ENCODE data around the gene LRRC25. TPM values are rescaled to one million over a fixed set of nuclear protein-coding genes. Genes with fewer than 3 reads are reported as not detected.

The LRRC25 gene
- total and polyA plus RNA-seq, 3 experiments from 2014 or later = 0.26 to 0.31 TPM; not detected in 1

DNA sequence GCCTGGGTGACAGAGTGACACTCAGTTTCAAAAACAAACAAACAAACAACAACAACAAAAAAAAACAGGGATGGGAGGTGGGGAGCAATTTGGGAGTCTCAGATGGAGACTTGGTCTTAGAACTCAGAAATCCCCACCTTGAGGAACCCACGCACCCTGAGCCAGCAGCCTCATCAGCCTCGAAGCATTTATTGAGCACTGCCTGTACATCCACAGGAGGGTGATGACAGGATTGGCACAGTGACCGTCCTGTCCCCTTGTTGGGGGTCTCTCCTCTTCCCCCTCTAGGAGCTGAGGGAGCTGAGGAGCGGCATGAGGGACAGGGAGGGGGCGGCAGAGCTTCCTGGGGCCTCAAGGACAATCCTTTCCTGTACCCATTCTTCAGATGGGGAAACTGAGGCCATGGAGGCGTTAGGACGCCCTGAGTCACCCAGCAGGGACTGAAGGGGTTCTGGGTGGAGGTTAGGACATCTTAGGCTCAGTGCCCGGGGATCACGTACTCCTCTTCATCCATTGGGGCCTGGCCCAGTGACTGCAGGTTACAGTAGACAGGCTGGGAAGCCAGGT, 5.8 kb downstream of the LRRC25 start:
- CTCF ChIA-PET = interaction anchor here (1.6 to 4.7 kb wide), 3 partner anchors 20 to 112 kb away, joined by 5 to 100 read pairs (median 34); partner anchors contain the start of genes JUND and SSBP4
- H3K9me3 Mint-ChIP-seq = no peaks in the 10 kb centered on the region
- H3K4me1 Mint-ChIP-seq = peaks cover 5 to 13% (median 11%) of the 10 kb centered on the region in 3 donors
- H3K27me3 Mint-ChIP-seq = peaks cover 10 to 23% of the 10 kb centered on the region in 2 donors
- POLR2A ChIA-PET = no interaction called here
- Histone ChIP-seq H3K27me3 (ENCODE audit: insufficient read depth, low read length, poor library complexity, severe bottlenecking) (peaks cover 13% of the 10 kb centered on the region), H3K27ac (ENCODE audit: low read depth, low read length) (no peak overlapping the region), H3K36me3 (ENCODE audit: insufficient read depth, low read length) (no peaks in the 10 kb centered on the region), H3K4me1 (ENCODE audit: insufficient read depth, low read length) (no peaks in the 10 kb centered on the region), H3K9me3 (ENCODE audit: low read length) (no peaks in the 10 kb centered on the region), H3K4me3 (ENCODE audit: low read length) (no peak overlapping the region)
- H3K27ac Mint-ChIP-seq = no peak overlapping the region
- H3K4me3 Mint-ChIP-seq = no peak overlapping the region
- peaks cover 0 to 3% (median 0%) of the 10 kb centered on the region in 3 donors for H3K36me3 Mint-ChIP-seq
- no peak for DNase-seq

DNA sequence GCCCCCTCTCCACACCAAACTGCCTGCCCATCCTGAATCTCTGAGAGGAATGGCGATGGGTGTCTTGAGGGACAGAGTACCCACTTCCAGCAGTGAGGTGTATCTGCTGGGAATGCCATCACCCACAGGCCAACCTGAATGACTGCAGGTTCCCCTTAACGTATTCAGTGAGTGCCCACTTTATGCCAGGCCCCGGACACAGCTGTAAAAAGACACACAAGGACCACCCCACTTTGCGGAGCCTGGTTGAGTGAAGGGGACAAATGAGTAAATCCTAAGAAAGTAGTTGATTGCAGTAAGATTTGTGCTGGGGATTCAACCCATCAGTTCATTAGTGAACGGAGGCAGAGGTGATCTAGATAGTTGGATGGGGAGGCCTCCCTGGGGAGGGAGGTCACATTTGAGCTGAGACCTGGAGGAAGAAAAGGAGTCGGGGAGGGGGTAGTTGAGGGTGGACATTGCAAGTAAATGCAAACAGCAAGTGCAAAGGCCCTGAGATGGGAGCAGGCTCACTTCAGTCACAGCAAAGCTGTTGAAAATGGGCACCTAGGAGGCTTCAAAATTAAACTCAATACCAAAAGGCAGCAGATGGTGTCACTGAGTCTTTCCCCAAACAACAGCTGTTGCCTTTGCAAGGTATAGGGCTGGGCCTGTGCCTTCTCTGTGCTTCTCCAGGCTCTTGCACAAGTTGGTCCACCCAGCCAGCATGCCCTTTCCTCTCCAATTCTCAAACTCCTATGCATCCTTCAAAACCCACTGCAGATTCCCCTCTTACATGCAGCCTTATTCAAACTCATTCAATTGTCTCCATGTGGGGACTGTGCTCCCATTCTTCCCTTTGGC, 7.1 kb downstream of the LRRC25 start:
- no peak overlapping the region for H3K4me3 ChIP-seq (ENCODE audit: low read length)
- no peak overlapping the region for H3K27ac ChIP-seq (ENCODE audit: low read depth, low read length)
- H3K36me3 Mint-ChIP-seq = peaks cover 0 to 3% (median 0%) of the 10 kb centered on the region in 3 donors
- no peaks in the 10 kb centered on the region for H3K36me3 ChIP-seq (ENCODE audit: insufficient read depth, low read length)
- peak overlapping the region in 1 of 8 donors; percentile 76 for H3K27ac Mint-ChIP-seq
- ChIA-PET CTCF (interaction anchor here (0.8 to 4.7 kb wide), 4 partner anchors 24 to 110 kb away, joined by 3 to 100 read pairs (median 22); partner anchors contain the start of genes JUND and SSBP4), POLR2A (interaction anchor here (0.6 kb wide), 1 partner anchor 60 kb away, joined by 4 read pairs; no protein-coding TSS in a partner anchor)
- H3K9me3 ChIP-seq (ENCODE audit: low read length) = no peaks in the 10 kb centered on the region
- H3K9me3 Mint-ChIP-seq = no peaks in the 10 kb centered on the region
- no peak for DNase-seq
- peaks cover 5 to 13% (median 11%) of the 10 kb centered on the region in 3 donors for H3K4me1 Mint-ChIP-seq
- H3K27me3 Mint-ChIP-seq = peaks cover 8 to 33% of the 10 kb centered on the region in 2 donors
- peak overlapping the region in 1 of 7 donors; percentile 16 for H3K4me3 Mint-ChIP-seq
- no peaks in the 10 kb centered on the region for H3K4me1 ChIP-seq (ENCODE audit: insufficient read depth, low read length)
- peaks cover 22% of the 10 kb centered on the region for H3K27me3 ChIP-seq (ENCODE audit: insufficient read depth, low read length, poor library complexity, severe bottlenecking)

DNA sequence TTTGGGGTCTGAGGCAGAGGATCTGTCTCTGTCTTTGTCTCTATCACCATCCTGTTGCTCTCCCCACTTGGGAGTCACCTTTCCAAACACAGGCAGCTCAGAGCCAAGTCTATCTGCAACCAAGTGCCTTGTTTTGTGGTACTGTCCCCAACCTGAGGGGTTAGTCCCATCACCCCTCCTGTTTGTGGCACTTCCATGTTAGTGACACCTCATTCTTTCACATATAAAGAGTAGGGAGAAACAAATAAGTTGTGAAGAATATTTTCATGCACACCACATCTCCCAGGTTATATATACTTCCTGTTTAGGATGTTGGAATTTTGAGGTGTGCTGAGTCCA, 7.7 kb downstream of the LRRC25 start:
- ChIA-PET CTCF (interaction anchor here (1.2 to 4.7 kb wide), 6 partner anchors 8 to 110 kb away, joined by 3 to 100 read pairs (median 9); partner anchors contain the start of genes JUND and SSBP4), POLR2A (no interaction called here)
- Mint-ChIP-seq H3K27me3 (peaks cover 14 to 37% of the 10 kb centered on the region in 2 donors), H3K4me1 (peaks cover 5 to 13% (median 11%) of the 10 kb centered on the region in 3 donors), H3K36me3 (peaks cover 0 to 3% (median 0%) of the 10 kb centered on the region in 3 donors), H3K4me3 (peak overlapping the region in 1 of 7 donors; percentile 33), H3K27ac (no peak overlapping the region), H3K9me3 (no peaks in the 10 kb centered on the region)
- DNase-seq = no peak
- Histone ChIP-seq H3K27ac (ENCODE audit: low read depth, low read length) (no peak overlapping the region), H3K36me3 (ENCODE audit: insufficient read depth, low read length) (no peaks in the 10 kb centered on the region), H3K4me1 (ENCODE audit: insufficient read depth, low read length) (no peaks in the 10 kb centered on the region), H3K4me3 (ENCODE audit: low read length) (no peak overlapping the region), H3K9me3 (ENCODE audit: low read length) (no peaks in the 10 kb centered on the region), H3K27me3 (ENCODE audit: insufficient read depth, low read length, poor library complexity, severe bottlenecking) (peaks cover 22% of the 10 kb centered on the region)

DNA sequence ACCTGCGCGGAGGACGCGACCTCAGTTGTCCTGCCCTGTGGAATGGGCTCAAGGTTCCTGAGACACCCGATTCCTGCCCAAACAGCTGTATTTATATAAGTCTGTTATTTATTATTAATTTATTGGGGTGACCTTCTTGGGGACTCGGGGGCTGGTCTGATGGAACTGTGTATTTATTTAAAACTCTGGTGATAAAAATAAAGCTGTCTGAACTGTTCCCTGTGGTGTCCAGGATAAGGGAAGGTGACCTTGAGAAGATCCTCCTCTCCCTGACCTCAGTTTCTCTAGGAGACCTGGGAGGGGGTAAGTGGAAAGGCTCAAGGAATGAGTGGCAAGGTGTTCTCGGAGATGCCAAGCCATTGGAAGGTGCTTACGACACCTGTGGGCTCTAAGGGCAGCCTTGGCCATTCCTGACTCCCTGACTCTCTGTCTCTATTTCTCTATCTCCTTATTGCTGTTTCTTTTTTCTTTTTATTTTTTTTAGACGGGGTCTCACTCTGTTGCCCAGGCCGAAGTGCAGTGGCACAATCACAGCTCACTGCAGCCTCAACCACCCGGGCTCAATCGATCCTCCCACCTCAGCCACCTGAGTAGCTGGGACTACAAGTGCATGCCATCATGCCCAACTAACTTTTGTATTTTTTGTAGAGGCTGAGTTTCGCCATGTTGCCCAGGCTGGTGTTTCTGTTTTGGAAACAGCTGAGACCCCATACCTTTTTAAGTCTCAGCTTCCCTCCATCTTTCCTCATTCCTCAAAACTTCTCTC, 8.3 kb downstream of the LRRC25 start:
- no peak overlapping the region for H3K27ac Mint-ChIP-seq
- Histone ChIP-seq H3K4me3 (ENCODE audit: low read length) (no peak overlapping the region), H3K27me3 (ENCODE audit: insufficient read depth, low read length, poor library complexity, severe bottlenecking) (peaks cover 22% of the 10 kb centered on the region), H3K4me1 (ENCODE audit: insufficient read depth, low read length) (no peaks in the 10 kb centered on the region), H3K9me3 (ENCODE audit: low read length) (no peaks in the 10 kb centered on the region), H3K27ac (ENCODE audit: low read depth, low read length) (no peak overlapping the region), H3K36me3 (ENCODE audit: insufficient read depth, low read length) (no peaks in the 10 kb centered on the region)
- ChIA-PET CTCF (interaction anchor here (1.0 to 4.7 kb wide), 25 partner anchors 9 to 200 kb away, joined by 3 to 100 read pairs (median 7); partner anchors contain the start of genes JUND, LSM4, REX1BD and SSBP4), POLR2A (interaction anchor here (0.9 to 1.2 kb wide), 2 partner anchors 28 to 110 kb away, joined by 3 to 4 read pairs; no protein-coding TSS in a partner anchor)
- H3K36me3 Mint-ChIP-seq = peaks cover 0 to 3% (median 0%) of the 10 kb centered on the region in 3 donors
- peaks cover 17 to 38% of the 10 kb centered on the region in 2 donors for H3K27me3 Mint-ChIP-seq
- peak overlapping the region in 6 of 7 donors; percentile 36 to 80 (median 72) for H3K4me3 Mint-ChIP-seq
- H3K4me1 Mint-ChIP-seq = peaks cover 5 to 13% (median 11%) of the 10 kb centered on the region in 3 donors
- no peaks in the 10 kb centered on the region for H3K9me3 Mint-ChIP-seq
- DNase-seq = no peak

DNA sequence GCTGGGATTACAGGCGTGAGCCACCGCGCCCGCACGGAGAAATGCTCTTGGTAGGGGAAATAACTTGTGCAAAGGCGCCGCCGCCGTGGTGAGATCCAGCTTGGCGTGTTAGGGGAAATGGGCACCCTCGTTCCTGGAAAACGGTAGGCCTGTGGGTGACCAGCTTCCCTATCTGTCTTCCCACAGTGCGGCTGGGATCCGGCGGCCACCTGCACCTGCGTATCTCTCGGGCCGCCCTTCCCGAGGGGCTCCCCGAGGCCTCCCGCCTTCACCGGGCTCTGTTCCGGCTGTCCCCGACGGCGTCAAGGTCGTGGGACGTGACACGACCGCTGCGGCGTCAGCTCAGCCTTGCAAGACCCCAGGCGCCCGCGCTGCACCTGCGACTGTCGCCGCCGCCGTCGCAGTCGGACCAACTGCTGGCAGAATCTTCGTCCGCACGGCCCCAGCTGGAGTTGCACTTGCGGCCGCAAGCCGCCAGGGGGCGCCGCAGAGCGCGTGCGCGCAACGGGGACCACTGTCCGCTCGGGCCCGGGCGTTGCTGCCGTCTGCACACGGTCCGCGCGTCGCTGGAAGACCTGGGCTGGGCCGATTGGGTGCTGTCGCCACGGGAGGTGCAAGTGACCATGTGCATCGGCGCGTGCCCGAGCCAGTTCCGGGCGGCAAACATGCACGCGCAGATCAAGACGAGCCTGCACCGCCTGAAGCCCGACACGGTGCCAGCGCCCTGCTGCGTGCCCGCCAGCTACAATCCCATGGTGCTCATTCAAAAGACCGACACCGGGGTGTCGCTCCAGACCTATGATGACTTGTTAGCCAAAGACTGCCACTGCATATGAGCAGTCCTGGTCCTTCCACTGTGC, 9.1 kb downstream of the LRRC25 start:
- ChIA-PET CTCF (interaction anchor here (0.6 to 4.7 kb wide), 41 partner anchors 8 to 1500 kb away, joined by 3 to 100 read pairs (median 4); partner anchors contain the start of genes JUND, LSM4, REX1BD and SSBP4), POLR2A (interaction anchor here (0.9 to 1.2 kb wide), 2 partner anchors 29 to 109 kb away, joined by 3 to 4 read pairs; no protein-coding TSS in a partner anchor)
- H3K9me3 ChIP-seq (ENCODE audit: low read length) = no peaks in the 10 kb centered on the region
- Mint-ChIP-seq H3K4me1 (peaks cover 5 to 13% (median 11%) of the 10 kb centered on the region in 3 donors), H3K27me3 (peaks cover 16 to 34% of the 10 kb centered on the region in 2 donors), H3K27ac (peak overlapping the region in 1 of 8 donors; percentile 9), H3K4me3 (peak overlapping the region in 6 of 7 donors; percentile 71 to 83 (median 78)), H3K9me3 (no peaks in the 10 kb centered on the region), H3K36me3 (peaks cover 0 to 3% (median 0%) of the 10 kb centered on the region in 3 donors)
- DNase-seq = peak; percentile 62 to 83 (median 70)
- no peaks in the 10 kb centered on the region for H3K36me3 ChIP-seq (ENCODE audit: insufficient read depth, low read length)
- H3K4me3 ChIP-seq (ENCODE audit: low read length) = peak overlapping the region; percentile 45
- no peaks in the 10 kb centered on the region for H3K4me1 ChIP-seq (ENCODE audit: insufficient read depth, low read length)
- H3K27ac ChIP-seq (ENCODE audit: low read depth, low read length) = peak overlapping the region; percentile 61
- H3K27me3 ChIP-seq (ENCODE audit: insufficient read depth, low read length, poor library complexity, severe bottlenecking) = peaks cover 22% of the 10 kb centered on the region

DNA sequence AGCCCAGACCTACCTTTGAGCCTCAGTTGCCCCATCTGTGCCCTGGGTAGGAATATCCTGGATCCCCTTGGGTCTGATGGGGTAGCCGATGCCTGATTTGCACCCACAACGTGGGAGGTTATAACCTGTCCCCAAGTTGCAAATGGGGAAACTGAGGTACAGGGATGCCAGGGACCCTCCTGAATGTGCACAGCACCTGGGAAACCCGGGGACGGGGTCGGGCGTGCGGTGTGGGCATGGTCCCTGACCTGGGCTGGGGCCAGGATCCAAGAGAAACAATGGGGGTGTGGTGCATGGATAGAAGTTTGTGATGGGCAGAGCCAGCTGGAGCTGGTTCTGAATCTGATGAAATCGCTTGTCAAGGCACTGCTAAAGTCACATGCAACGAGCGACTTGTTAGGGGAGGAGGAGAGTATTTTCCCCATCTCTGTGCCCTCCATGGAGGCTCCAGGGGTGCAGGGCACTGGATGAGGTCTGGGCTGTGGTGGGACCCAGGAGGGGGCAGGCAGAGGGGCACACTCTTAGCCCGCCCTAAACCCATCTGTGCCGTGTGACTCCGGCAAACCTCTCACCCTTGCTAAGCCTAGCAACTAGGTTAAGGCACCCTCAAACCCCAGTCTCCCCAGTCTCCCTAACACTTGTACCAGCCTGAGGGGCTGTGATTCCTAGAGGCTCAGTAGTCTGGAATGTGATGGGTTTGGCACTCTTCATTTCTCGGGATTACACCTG, 10.7 kb downstream of the LRRC25 start:
- H3K36me3 Mint-ChIP-seq = peaks cover 0 to 3% (median 0%) of the 10 kb centered on the region in 3 donors
- DNase-seq = no peak
- peak overlapping the region; percentile 81 for H3K27ac ChIP-seq (ENCODE audit: low read depth, low read length)
- H3K27me3 ChIP-seq (ENCODE audit: insufficient read depth, low read length, poor library complexity, severe bottlenecking) = peaks cover 19% of the 10 kb centered on the region
- no peaks in the 10 kb centered on the region for H3K4me1 ChIP-seq (ENCODE audit: insufficient read depth, low read length)
- no peak overlapping the region for H3K27ac Mint-ChIP-seq
- no peaks in the 10 kb centered on the region for H3K36me3 ChIP-seq (ENCODE audit: insufficient read depth, low read length)
- no peaks in the 10 kb centered on the region for H3K9me3 ChIP-seq (ENCODE audit: low read length)
- H3K27me3 Mint-ChIP-seq = peaks cover 19 to 41% of the 10 kb centered on the region in 2 donors
- H3K4me3 ChIP-seq (ENCODE audit: low read length) = peak overlapping the region; percentile 37
- POLR2A ChIA-PET = no interaction called here
- peaks cover 5 to 13% (median 11%) of the 10 kb centered on the region in 3 donors for H3K4me1 Mint-ChIP-seq
- H3K9me3 Mint-ChIP-seq = no peaks in the 10 kb centered on the region
- CTCF ChIA-PET = interaction anchor here (2.1 to 4.7 kb wide), 3 partner anchors 64 to 202 kb away, joined by 7 to 34 read pairs (median 10); partner anchors contain the start of genes JUND and REX1BD
- peak overlapping the region in 1 of 7 donors; percentile 38 for H3K4me3 Mint-ChIP-seq

Measured in CD8-positive, alpha-beta memory T cell (primary cell).